Common myeloid progenitor, CD34-positive (primary cell): ENCODE results near the gene EVA1B.

ENCODE experiments used
- CTCF ChIA-PET: fragments of 350-600 bp; sonication (Branson Sonifier 250); formaldehyde crosslinking; loops from one replicate; lab custom pipeline; 2021; ENCODE audit warnings: antibody characterized with exemption; lab: Charles Lee
- POLR2A ChIA-PET: fragments of 350-600 bp; sonication (Branson Sonifier 250); formaldehyde crosslinking; loops from one replicate; lab custom pipeline; 2021; ENCODE audit warnings: antibody characterized with exemption; lab: Charles Lee
- DNase-seq, 3 donors: peaks; one replicate each; pipeline versions ENCODE4 v3.0.0 to v3.0.0-alpha.2; 2013
- H3K27ac ChIP-seq, 2 experiments: 1 replicate in 1 of 2; 2 replicates in 1 of 2; pipeline ENCODE4 v1.7.0; 2013; ENCODE audit warnings: inconsistent platforms in 2 of 2, low read length in 2 of 2, mild to moderate bottlenecking in 2 of 2, low read depth in 1 of 2, moderate library complexity in 1 of 2; ENCODE audit not compliant: severe bottlenecking in 2 of 2, insufficient read depth in 1 of 2, poor library complexity in 1 of 2
- H3K27me3 ChIP-seq, 5 experiments: replicated peaks in 2 of 5; 1 replicate in 3 of 5; 2 replicates in 2 of 5; pipeline versions ENCODE4 v1.6.1 to v1.7.0; 2013; ENCODE audit warnings: low read length in 4 of 5, mild to moderate bottlenecking in 2 of 5, moderate library complexity in 2 of 5, inconsistent platforms in 1 of 5; ENCODE audit not compliant: insufficient read depth in 5 of 5, control insufficient read depth in 4 of 5
- H3K36me3 ChIP-seq, 4 experiments: 1 replicate in 2 of 4; 2 replicates in 2 of 4; pipeline versions ENCODE4 v1.6.1 to v1.7.0; 2013; ENCODE audit warnings: low read length in 3 of 4, control low read depth in 1 of 4, mild to moderate bottlenecking in 1 of 4; ENCODE audit not compliant: control insufficient read depth in 4 of 4, insufficient read depth in 4 of 4
- H3K4me1 ChIP-seq, 4 experiments: 1 replicate in 3 of 4; 2 replicates in 1 of 4; pipeline versions ENCODE4 v1.6.1 to v1.7.1; 2013; ENCODE audit warnings: low read length in 3 of 4, mild to moderate bottlenecking in 3 of 4, control low read depth in 1 of 4, inconsistent platforms in 1 of 4, moderate library complexity in 1 of 4; ENCODE audit not compliant: control insufficient read depth in 4 of 4, insufficient read depth in 4 of 4; ENCODE audit errors: control extremely low read depth in 1 of 4
- H3K4me3 ChIP-seq, 7 experiments: 1 replicate in 4 of 7; 2 replicates in 3 of 7; pipeline versions ENCODE4 v1.5.1 to v1.7.0; 2013; ENCODE audit warnings: mild to moderate bottlenecking in 7 of 7, low read length in 6 of 7, moderate library complexity in 6 of 7, inconsistent platforms in 2 of 7, low read depth in 2 of 7, control low read depth in 1 of 7; ENCODE audit not compliant: insufficient read depth in 4 of 7, control insufficient read depth in 1 of 7; ENCODE audit errors: extremely low read depth in 1 of 7
- H3K9me3 ChIP-seq, 5 experiments: 1 replicate in 4 of 5; 2 replicates in 1 of 5; pipeline versions ENCODE4 v1.6.1 to v1.7.1; 2013; ENCODE audit warnings: low read length in 4 of 5, mild to moderate bottlenecking in 2 of 5, inconsistent platforms in 1 of 5, low read depth in 1 of 5, moderate library complexity in 1 of 5; ENCODE audit not compliant: control insufficient read depth in 4 of 5, insufficient read depth in 2 of 5; ENCODE audit errors: control extremely low read depth in 1 of 5
- WGBS: methylation state at CpG from one replicate; pipeline ENCODE4 v1.1.5; 2013; ENCODE audit not compliant: insufficient coverage; 5-methylcytosine and 5-hydroxymethylcytosine counted together

The EVA1B gene

DNA sequence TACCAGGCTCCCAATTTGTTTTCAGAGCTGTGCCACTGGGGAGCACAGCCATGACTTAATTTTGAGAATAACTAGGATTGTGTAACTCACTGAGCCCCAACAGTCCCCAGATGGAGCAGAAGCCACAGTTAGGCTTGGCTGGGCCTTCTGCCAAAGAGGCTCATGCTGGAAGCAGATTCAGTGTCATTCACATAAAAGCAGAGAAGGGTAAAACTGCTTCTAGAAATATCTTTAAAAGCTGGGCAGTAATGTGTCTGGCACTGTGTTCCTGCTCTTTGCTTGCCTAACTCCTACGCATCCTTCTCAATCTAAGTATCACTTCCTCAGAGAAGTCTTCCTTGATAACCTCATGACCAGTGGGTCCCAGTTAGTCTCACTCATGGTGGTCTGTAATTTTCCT lies 41.9 kb upstream of the EVA1B start:
- peaks cover 0 to 43% (median 40%) of the 10 kb centered on the region in 4 experiments for H3K4me1 ChIP-seq
- DNase-seq: peak in 2 of 3 donors; percentile 57 to 58
- CTCF ChIA-PET: interaction anchor here (3.0 kb wide), 1 partner anchor 21 kb away, joined by 24 read pairs; no protein-coding TSS in a partner anchor
- H3K9me3 ChIP-seq: no peaks in the 10 kb centered on the region
- WGBS: no CpG with 5 or more reads among the region's 1 CpG
- POLR2A ChIA-PET: interaction anchor here (1.0 to 1.2 kb wide), 2 partner anchors 21 to 47 kb away, joined by 3 to 4 read pairs; no protein-coding TSS in a partner anchor
- no peaks in the 10 kb centered on the region for H3K27me3 ChIP-seq
- peak overlapping the region in 1 of 2 experiments; percentile 58 for H3K27ac ChIP-seq
- no peak overlapping the region for H3K4me3 ChIP-seq
- H3K36me3 ChIP-seq: peaks cover 0 to 33% (median 23%) of the 10 kb centered on the region in 4 experiments

DNA sequence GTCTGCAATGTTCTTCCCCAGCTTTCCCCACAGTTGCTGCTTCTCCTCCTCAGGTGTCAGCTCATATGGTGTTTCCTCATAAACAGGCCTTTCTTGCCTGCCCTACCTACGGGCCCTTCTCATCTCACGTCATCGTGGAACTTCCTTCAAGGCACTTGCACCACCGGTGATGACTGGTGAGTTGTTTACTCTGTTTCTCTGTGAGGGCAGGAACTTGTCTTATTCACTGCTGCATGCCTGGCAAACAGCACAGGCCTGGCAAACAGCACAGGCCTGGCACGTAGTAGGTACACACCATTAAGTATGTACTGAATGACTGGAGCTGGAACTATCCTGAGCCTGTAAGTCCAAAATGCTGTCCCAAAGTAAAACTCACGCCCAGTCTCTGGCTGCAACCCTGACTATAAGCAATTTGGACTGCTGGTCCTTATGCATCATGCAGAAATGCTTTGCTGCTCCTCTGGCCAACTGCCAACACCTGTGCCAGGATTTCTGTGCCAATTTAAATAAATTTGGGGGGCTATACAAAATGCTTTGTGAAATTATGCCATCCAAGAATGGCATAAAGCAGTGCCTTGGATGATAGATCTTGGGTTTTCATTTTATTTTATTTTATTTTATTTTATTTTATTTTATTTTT lies 36.6 kb upstream of the EVA1B start:
- DNase-seq: no peak
- H3K36me3 ChIP-seq: peaks cover 9 to 67% (median 49%) of the 10 kb centered on the region in 4 experiments
- POLR2A ChIA-PET: no interaction called here

DNA sequence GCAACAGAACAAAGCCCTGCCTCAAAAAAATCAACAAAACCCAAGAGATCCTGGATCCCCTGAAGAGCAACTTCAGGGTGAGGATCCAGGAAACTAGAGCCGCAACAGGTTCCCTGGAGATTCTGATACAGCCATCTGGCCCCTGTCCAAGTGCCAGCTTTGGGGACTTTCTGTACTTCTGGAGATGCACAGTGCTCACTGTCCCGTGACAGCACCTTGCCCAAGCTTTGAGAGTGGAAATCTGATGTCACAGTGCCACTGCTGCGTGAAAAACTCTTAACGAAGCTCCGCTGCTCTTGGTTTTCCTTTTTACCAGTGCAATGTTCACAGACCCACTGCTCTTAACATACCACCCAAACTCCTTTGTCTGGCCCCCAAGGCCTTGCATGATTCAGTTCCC lies 35.9 kb upstream of the EVA1B start:
- DNase-seq: peak in 1 of 3 donors; percentile 27
- H3K27ac ChIP-seq: no peak overlapping the region
- POLR2A ChIA-PET: no interaction called here
- WGBS: 99% methylated on average over 5 of the region's 5 CpGs
- no peak overlapping the region for H3K4me3 ChIP-seq
- CTCF ChIA-PET: no interaction called here
- H3K36me3 ChIP-seq: peaks cover 13 to 73% (median 55%) of the 10 kb centered on the region in 4 experiments
- peaks cover 0 to 4% (median 1%) of the 10 kb centered on the region in 4 experiments for H3K4me1 ChIP-seq
- H3K27me3 ChIP-seq: no peaks in the 10 kb centered on the region
- no peaks in the 10 kb centered on the region for H3K9me3 ChIP-seq

More for the DNA sequence above, 36.6 kb upstream of the EVA1B start:
- Histone ChIP-seq H3K4me3 (no peak overlapping the region), H3K9me3 (no peaks in the 10 kb centered on the region), H3K27ac (no peak overlapping the region), H3K4me1 (peaks cover under 1 to 5% (median 2%) of the 10 kb centered on the region in 4 experiments), H3K27me3 (no peaks in the 10 kb centered on the region)
- 84% methylated on average over 6 of the region's 6 CpGs for WGBS
- CTCF ChIA-PET: no interaction called here

DNA sequence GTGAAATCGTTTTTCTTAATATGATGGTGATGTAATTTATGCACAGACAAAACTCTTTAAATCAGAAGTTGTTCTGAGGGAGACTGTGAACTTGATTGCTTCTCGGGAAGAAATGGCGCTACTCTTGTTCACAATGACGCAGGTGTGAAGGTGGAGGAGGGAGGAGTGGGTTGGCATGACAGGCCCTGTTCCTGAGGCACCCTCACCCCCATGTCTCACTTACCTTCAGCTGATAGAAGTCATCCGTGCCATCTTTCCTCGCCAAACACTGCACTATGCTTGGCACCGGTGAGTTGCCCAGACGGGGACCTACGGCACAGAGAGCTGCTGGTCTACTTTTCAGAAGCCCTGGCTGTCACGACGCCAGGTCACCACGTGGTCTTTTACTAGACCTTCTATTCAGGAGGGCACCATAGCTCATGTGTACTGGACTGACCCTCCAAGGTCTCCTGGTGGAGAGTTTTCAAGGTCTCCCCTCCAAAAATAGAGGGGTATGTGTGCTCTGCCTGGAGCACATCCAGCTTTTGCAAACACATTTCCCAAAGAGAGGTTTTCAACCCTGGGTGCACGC lies 35.2 kb upstream of the EVA1B start:
- no peaks in the 10 kb centered on the region for H3K27me3 ChIP-seq
- H3K27ac ChIP-seq: no peak overlapping the region
- H3K4me1 ChIP-seq: peaks cover under 1 to 7% (median 3%) of the 10 kb centered on the region in 4 experiments
- DNase-seq: no peak
- ChIA-PET POLR2A (no interaction called here), CTCF (no interaction called here)
- H3K9me3 ChIP-seq: no peaks in the 10 kb centered on the region
- H3K4me3 ChIP-seq: no peak overlapping the region
- 99% methylated on average over 10 of the region's 13 CpGs for WGBS
- peaks cover 13 to 80% (median 61%) of the 10 kb centered on the region in 4 experiments for H3K36me3 ChIP-seq

DNA sequence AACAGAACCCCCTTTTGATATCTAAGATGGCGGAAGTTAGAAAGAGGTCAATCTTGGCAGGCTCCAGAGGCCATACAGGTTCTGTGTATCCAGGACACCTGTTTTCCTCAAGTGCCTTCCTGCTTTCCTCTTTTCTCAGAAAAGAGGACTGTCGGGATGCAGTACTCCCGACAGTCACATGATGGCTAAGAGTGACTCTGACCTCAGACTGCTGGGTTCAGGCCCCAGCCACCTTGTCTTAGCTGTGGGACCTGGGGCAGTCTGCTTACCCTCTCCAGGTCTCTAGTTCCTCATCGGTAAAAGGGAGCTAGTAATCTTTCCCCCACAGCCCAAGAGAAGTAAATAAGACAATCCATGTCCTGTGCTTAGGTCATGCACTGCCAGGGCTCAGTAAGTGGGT lies 32.4 kb upstream of the EVA1B start:
- Histone ChIP-seq H3K4me3 (no peak overlapping the region), H3K36me3 (peaks cover 13 to 73% (median 56%) of the 10 kb centered on the region in 4 experiments), H3K27ac (no peak overlapping the region), H3K9me3 (no peaks in the 10 kb centered on the region), H3K4me1 (peaks cover 3 to 28% (median 24%) of the 10 kb centered on the region in 4 experiments), H3K27me3 (no peaks in the 10 kb centered on the region)
- ChIA-PET CTCF (interaction anchor here (1.3 kb wide), 1 partner anchor 13 kb away, joined by 3 read pairs; no protein-coding TSS in a partner anchor), POLR2A (no interaction called here)
- no peak for DNase-seq
- 81% methylated on average over 4 of the region's 4 CpGs for WGBS

DNA sequence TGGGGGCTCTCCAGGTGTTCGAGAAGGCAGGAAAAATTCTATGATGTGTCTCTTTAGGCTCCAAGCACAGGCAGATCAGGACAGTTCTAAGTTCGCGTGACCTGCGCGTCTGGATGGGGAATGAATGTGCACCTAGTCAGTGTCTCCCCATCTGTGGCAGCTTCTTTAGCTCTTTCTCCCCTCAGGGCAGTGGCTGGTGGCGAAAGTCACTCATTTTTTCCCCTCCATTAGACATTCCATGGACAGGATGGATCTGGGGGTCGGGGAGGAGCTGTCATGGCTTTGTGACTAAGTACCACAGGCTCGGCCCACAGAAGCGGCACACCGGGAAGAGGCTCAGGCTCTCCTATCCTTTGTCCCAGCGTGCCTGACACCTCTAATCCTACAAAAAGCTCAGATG lies 31.0 kb upstream of the EVA1B start:
- Histone ChIP-seq H3K27ac (no peak overlapping the region), H3K27me3 (no peaks in the 10 kb centered on the region), H3K9me3 (no peaks in the 10 kb centered on the region), H3K4me1 (peaks cover 1 to 42% (median 37%) of the 10 kb centered on the region in 4 experiments), H3K36me3 (peaks cover 13 to 68% (median 47%) of the 10 kb centered on the region in 4 experiments), H3K4me3 (no peak overlapping the region)
- WGBS: 98% methylated on average over 7 of the region's 11 CpGs
- no peak for DNase-seq
- ChIA-PET CTCF (interaction anchor here (1.3 to 5.4 kb wide), 2 partner anchors 12 to 72 kb away, joined by 3 to 37 read pairs; no protein-coding TSS in a partner anchor), POLR2A (interaction anchor here (0.9 kb wide), 1 partner anchor 30 kb away, joined by 3 read pairs; no protein-coding TSS in a partner anchor)
